Ishikawa (cell line): ENCODE results near the gene SPON1.

Experiments used
- CEBPB ChIP-seq: IDR thresholded peaks from 2 replicates; pipeline ENCODE4 v1.6.1; 2012
- CREB1 ChIP-seq: IDR thresholded peaks from 2 replicates; pipeline ENCODE4 v1.6.1; 2012; ENCODE audit warnings: low read depth
- EP300 ChIP-seq: IDR thresholded peaks from 2 replicates; pipeline ENCODE4 v1.6.1; 2012; ENCODE audit warnings: borderline replicate concordance
- NFIC ChIP-seq: IDR thresholded peaks from 2 replicates; pipeline ENCODE4 v1.6.1; 2012
- RAD21 ChIP-seq: IDR thresholded peaks from 2 replicates; pipeline ENCODE4 v1.6.1; 2012; ENCODE audit warnings: low read depth
- TAF1 ChIP-seq: IDR thresholded peaks from 2 replicates; pipeline ENCODE4 v1.6.1; 2012; ENCODE audit warnings: low read depth, mild to moderate bottlenecking
- TCF12 ChIP-seq: IDR thresholded peaks from 2 replicates; pipeline ENCODE4 v1.6.1; 2012; ENCODE audit warnings: low read depth
- YY1 ChIP-seq: IDR thresholded peaks from 2 replicates; pipeline ENCODE4 v1.6.1; 2012; ENCODE audit warnings: low read depth
- TF ChIP-seq, protein P1 (sequence below): IDR thresholded peaks from 2 replicates; pipeline ENCODE4 v1.6.1; 2012
- TF ChIP-seq, protein P2 (sequence below): IDR thresholded peaks from 2 replicates; pipeline ENCODE4 v1.6.1; 2012; ENCODE audit warnings: low read depth, mild to moderate bottlenecking
- TF ChIP-seq, protein P3 (sequence below): IDR thresholded peaks from 2 replicates; pipeline ENCODE4 v1.6.1; 2012

DNA sequence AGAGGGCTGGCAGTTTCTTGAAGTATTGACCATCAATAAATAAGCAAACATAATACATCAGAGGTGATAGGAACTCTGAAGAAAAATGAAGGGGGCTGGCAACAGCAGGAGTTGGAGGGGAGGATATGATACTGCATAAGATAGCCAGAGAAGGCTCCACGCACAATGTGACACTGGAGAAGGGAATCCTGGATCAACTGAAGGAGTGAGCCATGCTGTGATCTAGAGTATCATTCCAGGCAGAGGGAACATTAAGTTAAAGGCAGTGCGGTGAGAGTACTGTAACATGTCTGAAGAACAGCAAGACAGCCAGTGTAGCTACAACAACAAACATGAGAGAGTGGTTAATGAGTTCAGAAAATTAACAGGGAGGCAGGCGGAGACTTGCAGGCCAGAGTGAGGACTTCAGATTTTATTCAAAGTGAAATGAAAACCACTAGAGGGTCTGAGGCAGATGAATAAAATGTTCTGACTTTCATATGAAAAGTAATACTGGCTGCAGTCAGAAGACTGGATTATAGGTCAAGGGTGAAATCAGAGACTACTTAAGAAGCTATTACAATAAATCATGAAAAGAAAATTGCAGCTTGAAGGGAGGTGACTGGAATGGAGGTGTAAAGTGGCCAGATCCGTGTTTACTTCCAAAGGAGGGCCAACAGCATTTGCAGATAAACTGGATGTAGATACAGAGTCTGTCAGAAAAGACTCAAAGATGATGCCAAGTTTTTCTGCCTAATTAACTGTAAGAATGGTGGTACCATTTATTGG lies 347.1 kb downstream of the SPON1 start:
- TF ChIP-seq RAD21 (no peak), EP300 (no peak), CEBPB (no peak), NFIC (no peak), CREB1 (no peak), TCF12 (no peak), YY1 (no peak), TAF1 (no peak)
- TF ChIP-seq, protein P1, sequence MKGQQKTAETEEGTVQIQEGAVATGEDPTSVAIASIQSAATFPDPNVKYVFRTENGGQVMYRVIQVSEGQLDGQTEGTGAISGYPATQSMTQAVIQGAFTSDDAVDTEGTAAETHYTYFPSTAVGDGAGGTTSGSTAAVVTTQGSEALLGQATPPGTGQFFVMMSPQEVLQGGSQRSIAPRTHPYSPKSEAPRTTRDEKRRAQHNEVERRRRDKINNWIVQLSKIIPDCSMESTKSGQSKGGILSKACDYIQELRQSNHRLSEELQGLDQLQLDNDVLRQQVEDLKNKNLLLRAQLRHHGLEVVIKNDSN: no peak
- TF ChIP-seq, protein P2, sequence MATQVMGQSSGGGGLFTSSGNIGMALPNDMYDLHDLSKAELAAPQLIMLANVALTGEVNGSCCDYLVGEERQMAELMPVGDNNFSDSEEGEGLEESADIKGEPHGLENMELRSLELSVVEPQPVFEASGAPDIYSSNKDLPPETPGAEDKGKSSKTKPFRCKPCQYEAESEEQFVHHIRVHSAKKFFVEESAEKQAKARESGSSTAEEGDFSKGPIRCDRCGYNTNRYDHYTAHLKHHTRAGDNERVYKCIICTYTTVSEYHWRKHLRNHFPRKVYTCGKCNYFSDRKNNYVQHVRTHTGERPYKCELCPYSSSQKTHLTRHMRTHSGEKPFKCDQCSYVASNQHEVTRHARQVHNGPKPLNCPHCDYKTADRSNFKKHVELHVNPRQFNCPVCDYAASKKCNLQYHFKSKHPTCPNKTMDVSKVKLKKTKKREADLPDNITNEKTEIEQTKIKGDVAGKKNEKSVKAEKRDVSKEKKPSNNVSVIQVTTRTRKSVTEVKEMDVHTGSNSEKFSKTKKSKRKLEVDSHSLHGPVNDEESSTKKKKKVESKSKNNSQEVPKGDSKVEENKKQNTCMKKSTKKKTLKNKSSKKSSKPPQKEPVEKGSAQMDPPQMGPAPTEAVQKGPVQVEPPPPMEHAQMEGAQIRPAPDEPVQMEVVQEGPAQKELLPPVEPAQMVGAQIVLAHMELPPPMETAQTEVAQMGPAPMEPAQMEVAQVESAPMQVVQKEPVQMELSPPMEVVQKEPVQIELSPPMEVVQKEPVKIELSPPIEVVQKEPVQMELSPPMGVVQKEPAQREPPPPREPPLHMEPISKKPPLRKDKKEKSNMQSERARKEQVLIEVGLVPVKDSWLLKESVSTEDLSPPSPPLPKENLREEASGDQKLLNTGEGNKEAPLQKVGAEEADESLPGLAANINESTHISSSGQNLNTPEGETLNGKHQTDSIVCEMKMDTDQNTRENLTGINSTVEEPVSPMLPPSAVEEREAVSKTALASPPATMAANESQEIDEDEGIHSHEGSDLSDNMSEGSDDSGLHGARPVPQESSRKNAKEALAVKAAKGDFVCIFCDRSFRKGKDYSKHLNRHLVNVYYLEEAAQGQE: no peak
- TF ChIP-seq, protein P3, sequence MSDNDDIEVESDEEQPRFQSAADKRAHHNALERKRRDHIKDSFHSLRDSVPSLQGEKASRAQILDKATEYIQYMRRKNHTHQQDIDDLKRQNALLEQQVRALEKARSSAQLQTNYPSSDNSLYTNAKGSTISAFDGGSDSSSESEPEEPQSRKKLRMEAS: no peak
